GM19035 (cell line): Measurements from ENCODE around the gene PTDSS2.

Experiments
- ATAC-seq: cut with Tn5 transposase; IDR thresholded peaks from one replicate; pipeline ENCODE4 v1.9.1; 2021; ENCODE audit not compliant: unreplicated experiment

PTDSS2 gene

GRCh38 chr11:488579-488978 is 38.5 kb downstream of the PTDSS2 start:
- no peak for ATAC-seq

- no peak for ATAC-seq
These were observed 38.9 kb downstream of the PTDSS2 start for GRCh38 chr11:488992-489391.

GRCh38 chr11:489610-490185 is 39.6 kb downstream of the PTDSS2 start:
- ATAC-seq: no peak

- no peak for ATAC-seq
These were observed 40.3 kb downstream of the PTDSS2 start for GRCh38 chr11:490186-490929.

GRCh38 chr11:490930-491260 is 40.8 kb downstream of the PTDSS2 start:
- ATAC-seq: no peak

- ATAC-seq: no peak
These were observed 41.3 kb downstream of the PTDSS2 start for GRCh38 chr11:491358-491757.

- no peak for ATAC-seq
These were observed 42.5 kb downstream of the PTDSS2 start for GRCh38 chr11:492427-493226.

- no peak for ATAC-seq
These were observed 44.9 kb downstream of the PTDSS2 start for GRCh38 chr11:494761-495536.

GRCh38 chr11:495537-495931 is 45.5 kb downstream of the PTDSS2 start:
- no peak for ATAC-seq

- ATAC-seq: no peak
These were observed 46.9 kb downstream of the PTDSS2 start for GRCh38 chr11:496834-497564.

- ATAC-seq: no peak
These were observed 47.7 kb downstream of the PTDSS2 start for GRCh38 chr11:497565-498296.

GRCh38 chr11:498297-499181 is 48.5 kb downstream of the PTDSS2 start:
- ATAC-seq: no peak

GRCh38 chr11:499201-500076 is 49.4 kb downstream of the PTDSS2 start:
- no peak for ATAC-seq

GRCh38 chr11:501001-501682 is 51.1 kb downstream of the PTDSS2 start:
- ATAC-seq: no peak

- no peak for ATAC-seq
These were observed 51.7 kb downstream of the PTDSS2 start for GRCh38 chr11:501683-502287.

GRCh38 chr11:502288-503178 is 52.5 kb downstream of the PTDSS2 start:
- ATAC-seq: no peak
